Neural cell (in vitro differentiated cells): Measurements from ENCODE around the gene KRTAP5-10. TPM values are rescaled to one million over a fixed set of nuclear protein-coding genes. Genes with fewer than 3 reads are reported as not detected.
"Not testable (repeated sequence)": the region's sequence is repeated elsewhere in the genome, so short reads cannot be mapped to it uniquely, and the experiment has no call there.

ENCODE experiments used
- H2AFZ ChIP-seq: fragments of 200-600, 300-800 bp; sonication (generic), shearing (Covaris generic); 2 replicates; pipeline ENCODE4 v1.6.0; 2014; ENCODE audit warnings: low read depth, mild to moderate bottlenecking, antibody characterized with exemption, low read length, moderate library complexity
- H3F3A ChIP-seq: fragments of 200-600 bp; shearing (Covaris generic); 2 replicates; pipeline ENCODE4 v1.6.1; 2016; ENCODE audit warnings: mild to moderate bottlenecking, moderate library complexity, mixed read lengths, antibody characterized with exemption, low read length; ENCODE audit not compliant: insufficient read depth, poor library complexity, severe bottlenecking
- H3K27ac ChIP-seq: fragments of 200-600, 300-800 bp; sonication (generic), shearing (Covaris generic); 2 replicates; pipeline ENCODE4 v1.5.1; 2014; ENCODE audit warnings: mild to moderate bottlenecking, low read length, moderate library complexity
- H3K27me3 ChIP-seq: fragments of 300-800, 200-600 bp; sonication (generic), shearing (Covaris generic); 2 replicates; pipeline ENCODE4 v1.6.0; 2014; ENCODE audit warnings: mild to moderate bottlenecking, low read depth, low read length, moderate library complexity; ENCODE audit not compliant: insufficient read depth
- H3K36me3 ChIP-seq: fragments of 300-800, 200-600 bp; sonication (generic), shearing (Covaris generic); 2 replicates; pipeline ENCODE4 v1.5.1; 2014; ENCODE audit warnings: mild to moderate bottlenecking, antibody characterized with exemption, low read length, moderate library complexity; ENCODE audit not compliant: insufficient read depth
- H3K4me2 ChIP-seq: fragments of 300-800, 200-600 bp; sonication (generic), shearing (Covaris generic); 2 replicates; pipeline ENCODE4 v1.6.0; 2014; ENCODE audit warnings: mild to moderate bottlenecking, low read length
- H3K4me3 ChIP-seq: fragments of 300-800, 200-600 bp; sonication (generic), shearing (Covaris generic); 2 replicates; pipeline ENCODE4 v1.5.1; 2014; ENCODE audit warnings: mild to moderate bottlenecking, low read length, moderate library complexity
- H3K79me2 ChIP-seq: fragments of 200-600 bp; shearing (Covaris generic); replicated peaks from 2 replicates; pipeline ENCODE4 v1.6.0; 2014; ENCODE audit warnings: mild to moderate bottlenecking, low read length, moderate library complexity; ENCODE audit not compliant: insufficient read depth
- H3K9ac ChIP-seq: fragments of 300-800, 200-600 bp; sonication (generic), shearing (Covaris generic); 2 replicates; pipeline ENCODE4 v1.6.1; 2016; ENCODE audit warnings: mild to moderate bottlenecking, low read length, mixed read lengths
- H3K9me2 ChIP-seq: fragments of 200-600 bp; shearing (Covaris generic); 2 replicates; pipeline ENCODE4 v1.6.1; 2016; ENCODE audit warnings: mild to moderate bottlenecking, low read length, mixed read lengths; ENCODE audit not compliant: insufficient read depth
- H3K9me3 ChIP-seq: fragments of 200-600, 300-800 bp; sonication (generic), shearing (Covaris generic); 2 replicates; pipeline ENCODE4 v1.6.1; 2016; ENCODE audit warnings: mild to moderate bottlenecking, mixed run types, low read length, moderate library complexity, mixed read lengths
- H4K20me1 ChIP-seq: fragments of 200-600 bp; shearing (Covaris generic); 2 replicates; pipeline ENCODE4 v1.6.1; 2016; ENCODE audit warnings: mild to moderate bottlenecking, mixed run types; ENCODE audit not compliant: insufficient read depth
- CTCF ChIP-seq: fragments of 450-650 bp; IDR thresholded peaks from 2 replicates; pipeline ENCODE4 v1.5.1; 2014; ENCODE audit warnings: antibody characterized with exemption, mild to moderate bottlenecking, moderate library complexity; ENCODE audit not compliant: poor library complexity, severe bottlenecking
- EP300 ChIP-seq: fragments of 450-650 bp; conservative IDR thresholded peaks from 2 replicates; pipeline ENCODE4 v1.6.1; 2014; ENCODE audit warnings: antibody characterized with exemption, mild to moderate bottlenecking, moderate library complexity; ENCODE audit not compliant: poor library complexity, severe bottlenecking
- EZH2 ChIP-seq: fragments of 200-600, 300-800 bp; shearing (Covaris generic), sonication (generic); IDR thresholded peaks from 2 replicates; pipeline ENCODE4 v1.6.1; 2014; ENCODE audit warnings: antibody characterized with exemption, low read length, borderline replicate concordance, mild to moderate bottlenecking; ENCODE audit not compliant: insufficient read depth, poor library complexity, severe bottlenecking
- MXI1 ChIP-seq: fragments of 450-650 bp; conservative IDR thresholded peaks from 2 replicates; pipeline ENCODE4 v1.6.1; 2014; ENCODE audit warnings: antibody characterized with exemption, mild to moderate bottlenecking; ENCODE audit not compliant: poor library complexity, severe bottlenecking
- POLR2AphosphoS5 ChIP-seq: IDR thresholded peaks from 2 replicates; pipeline ENCODE4 v1.6.1; 2012
- RAD21 ChIP-seq: fragments of 450-650 bp; conservative IDR thresholded peaks from 2 replicates; pipeline ENCODE4 v1.6.1; 2014; ENCODE audit warnings: antibody characterized with exemption, mild to moderate bottlenecking, moderate library complexity
- REST ChIP-seq: IDR thresholded peaks from 2 replicates; pipeline ENCODE4 v1.6.1; 2012; ENCODE audit warnings: borderline replicate concordance
- SMC3 ChIP-seq: fragments of 450-650 bp; conservative IDR thresholded peaks from 2 replicates; pipeline ENCODE4 v1.6.1; 2014; ENCODE audit warnings: antibody characterized with exemption, mild to moderate bottlenecking, moderate library complexity; ENCODE audit not compliant: poor library complexity
- TAF1 ChIP-seq: IDR thresholded peaks from 2 replicates; pipeline ENCODE4 v1.6.1; 2012; ENCODE audit warnings: low read depth
- polyA plus RNA-seq: library from polyadenylated mRNA; depleted of rRNA; stranded (reverse); fragments of >200 nt; gene quantifications from 2 replicates; pipeline ENCODE4 v1.2.3, GENCODE V29; 2014

KRTAP5-10 gene
- polyA plus RNA-seq, 1 donor from 2014 or later = not detected

- no peaks in the 10 kb centered on the region for H3F3A ChIP-seq
- TF ChIP-seq SMC3 = no peak
- TF ChIP-seq EZH2 = no peak
- TF ChIP-seq MXI1 = no peak
- TF ChIP-seq RAD21 = no peak
- H3K9me3 ChIP-seq = no peaks in the 10 kb centered on the region
- no peaks in the 10 kb centered on the region for H3K36me3 ChIP-seq
- no peak overlapping the region for H3K4me3 ChIP-seq
- H3K9me2 ChIP-seq = no peaks in the 10 kb centered on the region
- H2AFZ ChIP-seq = no peak overlapping the region
- H3K4me2 ChIP-seq = no peak overlapping the region
- no peaks in the 10 kb centered on the region for H3K79me2 ChIP-seq
- H3K27ac ChIP-seq = no peak overlapping the region
- H3K27me3 ChIP-seq = no peaks in the 10 kb centered on the region
- no peak overlapping the region for H3K9ac ChIP-seq
- H4K20me1 ChIP-seq = no peaks in the 10 kb centered on the region
These were observed 34.8 kb upstream of the KRTAP5-10 start for GRCh38 chr11:71530602-71531001.

DNA sequence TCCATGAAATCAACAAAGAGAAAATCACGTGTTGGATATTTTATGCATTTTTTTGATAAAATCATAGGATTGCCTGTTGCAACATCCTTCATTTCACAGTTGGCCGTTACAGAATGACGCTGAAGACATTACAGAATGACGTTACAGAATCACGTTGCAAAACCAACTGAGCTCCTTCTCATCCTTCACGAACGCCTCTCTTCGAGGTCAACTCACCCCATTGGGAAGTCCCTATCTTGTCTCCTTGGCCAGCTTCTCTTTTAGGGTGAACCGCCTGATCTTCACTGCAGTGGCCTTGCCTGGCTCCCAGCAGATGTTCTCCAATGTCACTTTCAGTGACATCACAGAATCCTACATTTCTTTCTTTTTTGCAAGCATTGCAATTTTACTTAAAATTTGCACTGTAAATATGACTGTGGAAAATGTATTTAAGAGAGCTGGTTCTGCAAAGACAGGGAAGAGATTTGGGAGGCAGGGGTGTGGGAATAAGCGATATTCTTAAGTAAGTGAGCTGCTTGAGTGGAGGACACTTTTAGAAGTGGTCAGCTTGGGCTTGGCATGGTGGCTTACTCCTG is 33.2 kb upstream of the KRTAP5-10 start:
- no peaks in the 10 kb centered on the region for H3K9me2 ChIP-seq
- H3K9ac ChIP-seq = no peak overlapping the region
- H2AFZ ChIP-seq = no peak overlapping the region
- H3K4me3 ChIP-seq = no peak overlapping the region
- H3K36me3 ChIP-seq = no peaks in the 10 kb centered on the region
- no peaks in the 10 kb centered on the region for H3K27me3 ChIP-seq
- no peaks in the 10 kb centered on the region for H3F3A ChIP-seq
- H3K9me3 ChIP-seq = no peaks in the 10 kb centered on the region
- H4K20me1 ChIP-seq = no peaks in the 10 kb centered on the region
- no peak overlapping the region for H3K4me2 ChIP-seq
- H3K79me2 ChIP-seq = no peaks in the 10 kb centered on the region
- no peak for TF ChIP-seq EZH2
- TF ChIP-seq TAF1 = no peak
- no peak for TF ChIP-seq RAD21
- no peak overlapping the region for H3K27ac ChIP-seq

DNA sequence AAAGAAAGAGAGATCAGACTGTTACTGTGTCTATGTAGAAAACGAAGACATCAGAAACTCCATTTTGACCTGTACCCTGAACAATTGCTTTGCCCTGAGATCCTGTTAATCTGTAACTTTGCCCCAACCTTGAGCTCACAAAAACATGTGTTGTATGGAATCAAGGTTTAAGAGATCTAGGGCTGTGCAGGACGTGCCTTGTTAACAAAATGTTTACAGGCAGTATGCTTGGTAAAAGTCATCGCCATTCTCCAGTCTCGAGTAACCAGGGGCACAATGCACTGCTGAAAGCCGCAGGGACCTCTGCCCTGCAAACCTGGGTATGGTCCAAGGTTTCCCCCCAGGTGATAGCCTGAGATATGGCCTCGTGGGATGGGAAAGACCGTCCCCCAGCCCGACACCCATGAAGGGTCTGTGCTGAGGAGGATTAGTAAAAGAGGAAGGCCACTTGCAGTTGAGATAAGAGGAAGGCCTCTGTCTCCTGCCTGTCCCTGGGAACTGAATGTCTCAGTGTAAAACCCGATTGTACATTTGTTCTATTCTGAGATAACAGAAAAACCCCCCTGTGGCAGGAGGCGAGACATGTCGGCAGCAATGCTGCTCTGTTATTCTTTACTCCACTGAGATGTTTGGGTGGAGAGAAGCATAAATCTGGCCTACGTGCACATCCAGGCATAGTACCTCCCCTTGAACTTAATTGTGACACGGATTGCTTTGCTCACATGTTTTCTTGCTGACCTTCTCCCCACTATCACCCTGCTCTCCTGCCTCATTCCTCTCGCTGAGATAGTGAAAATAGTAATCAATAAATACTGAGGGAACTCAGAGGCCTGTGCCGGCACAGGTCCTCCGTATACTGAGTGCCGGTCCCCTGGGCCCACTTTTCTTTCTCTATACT is 30.4 kb upstream of the KRTAP5-10 start:
- not testable (repeated sequence) for H3K79me2 ChIP-seq, H3K9ac ChIP-seq, H3F3A ChIP-seq, H3K4me2 ChIP-seq, H3K4me3 ChIP-seq, H4K20me1 ChIP-seq, H3K27me3 ChIP-seq, H3K9me2 ChIP-seq, H3K9me3 ChIP-seq, H2AFZ ChIP-seq, H3K27ac ChIP-seq, H3K36me3 ChIP-seq

DNA sequence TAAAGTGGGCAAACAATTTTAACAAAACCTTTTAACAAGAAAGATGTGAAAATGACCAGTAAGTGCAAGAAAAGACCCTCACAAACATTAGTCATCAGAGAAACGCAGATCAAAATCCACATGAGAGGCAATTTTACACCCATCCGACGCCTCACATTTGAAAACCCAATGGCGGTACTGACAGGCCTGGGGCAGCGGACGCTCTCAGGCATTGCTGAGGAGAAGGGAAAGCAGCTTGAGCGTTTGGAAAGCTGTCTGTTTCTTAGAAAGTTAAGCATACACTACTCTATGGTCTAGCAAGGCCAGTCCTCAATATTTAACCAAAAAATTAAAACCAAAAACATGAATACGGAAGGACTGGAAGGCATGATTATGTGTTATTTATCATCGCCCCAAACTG is 29.5 kb upstream of the KRTAP5-10 start:
- H3K9me3 ChIP-seq = no peaks in the 10 kb centered on the region
- TF ChIP-seq REST = no peak
- TF ChIP-seq POLR2AphosphoS5 = no peak
- no peak for TF ChIP-seq TAF1
- TF ChIP-seq SMC3 = no peak
- no peak for TF ChIP-seq EP300
- TF ChIP-seq RAD21 = no peak
- no peak for TF ChIP-seq EZH2
- no peak for TF ChIP-seq MXI1
- TF ChIP-seq CTCF = no peak
- H3K4me2 ChIP-seq = no peak overlapping the region
- no peaks in the 10 kb centered on the region for H3K79me2 ChIP-seq
- no peaks in the 10 kb centered on the region for H3F3A ChIP-seq
- H3K9me2 ChIP-seq = no peaks in the 10 kb centered on the region
- no peak overlapping the region for H3K9ac ChIP-seq
- H3K27ac ChIP-seq = no peak overlapping the region
- H4K20me1 ChIP-seq = no peaks in the 10 kb centered on the region
- no peaks in the 10 kb centered on the region for H3K36me3 ChIP-seq
- H3K27me3 ChIP-seq = no peaks in the 10 kb centered on the region
- H2AFZ ChIP-seq = no peak overlapping the region
- no peak overlapping the region for H3K4me3 ChIP-seq
